ENCODE data around the gene NAPB.

The NAPB gene

DNA sequence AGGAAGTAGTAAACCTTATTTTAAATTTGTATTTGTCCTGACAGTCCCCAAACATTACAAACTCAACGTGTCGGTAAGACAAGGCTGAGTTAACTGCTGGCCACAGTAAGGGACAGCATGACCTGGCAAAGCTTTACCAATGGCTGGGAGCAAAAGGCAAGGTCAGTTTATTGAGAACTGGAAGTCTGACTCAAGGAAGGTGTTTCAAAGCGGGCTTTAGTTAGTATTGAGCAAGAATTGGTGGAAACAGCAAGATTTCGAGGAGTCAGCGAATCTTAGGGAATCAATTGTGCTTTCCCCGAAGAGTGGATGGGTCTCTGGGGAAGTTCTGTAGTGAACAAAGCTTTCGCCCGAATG, 60.2 kb downstream of the NAPB start:
- in situ Hi-C loops (cut with MboI; ENCODE audit: low pct_unique_long_range_greater_than_20kb, low sequenced_read_pairs, unreplicated experiment) = no loop called here
- TF ChIP-seq CTCF (IDR thresholded peaks at IDR 0.05; ENCODE audit: extremely low read depth, insufficient read depth, missing control alignments) = no peak
- no peak for DNase-seq (ENCODE audit: low spot score)

- no peak for DNase-seq (ENCODE audit: low spot score)
- in situ Hi-C loops (cut with MboI; ENCODE audit: low pct_unique_long_range_greater_than_20kb, low sequenced_read_pairs, unreplicated experiment) = no loop called here
- no peak for TF ChIP-seq CTCF (IDR thresholded peaks at IDR 0.05; ENCODE audit: extremely low read depth, insufficient read depth, missing control alignments)
These were observed 60.8 kb downstream of the NAPB start for GRCh38 chr20:23360531-23360930.

DNA sequence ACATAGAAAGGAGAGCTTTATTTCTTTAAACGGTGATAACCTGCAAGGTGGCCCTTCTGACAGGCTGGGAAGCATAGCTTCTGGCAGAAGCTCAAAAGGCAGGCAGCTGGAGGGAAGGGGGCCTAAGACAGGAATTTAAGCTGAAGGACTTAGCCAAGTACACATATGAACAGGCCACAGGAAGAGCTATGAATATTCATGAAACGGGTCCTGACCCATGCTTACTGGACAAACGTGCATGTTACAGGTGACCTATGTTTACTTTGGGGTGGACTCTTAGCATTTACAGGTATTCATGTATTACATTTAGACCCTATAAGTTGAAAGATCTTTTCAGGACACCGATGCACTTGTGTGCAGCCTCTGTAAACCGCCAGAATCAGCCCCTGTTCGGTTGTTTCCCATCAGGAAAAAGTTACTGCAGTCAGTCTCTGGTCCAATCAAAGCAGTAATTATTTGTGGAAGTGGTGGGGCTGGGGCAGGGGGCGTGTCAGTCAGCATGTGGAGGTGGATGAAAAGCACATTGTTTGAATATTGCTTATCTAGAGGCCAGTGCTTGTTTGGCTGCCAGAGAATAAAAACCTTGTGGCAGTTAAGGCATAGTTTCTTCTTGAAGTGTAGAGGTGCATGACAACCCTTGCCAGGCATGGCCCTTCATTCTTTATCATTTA, 62.2 kb downstream of the NAPB start:
- in situ Hi-C loops (cut with MboI; ENCODE audit: low pct_unique_long_range_greater_than_20kb, low sequenced_read_pairs, unreplicated experiment) = no loop called here
- TF ChIP-seq CTCF (IDR thresholded peaks at IDR 0.05; ENCODE audit: extremely low read depth, insufficient read depth, missing control alignments) = no peak

DNA sequence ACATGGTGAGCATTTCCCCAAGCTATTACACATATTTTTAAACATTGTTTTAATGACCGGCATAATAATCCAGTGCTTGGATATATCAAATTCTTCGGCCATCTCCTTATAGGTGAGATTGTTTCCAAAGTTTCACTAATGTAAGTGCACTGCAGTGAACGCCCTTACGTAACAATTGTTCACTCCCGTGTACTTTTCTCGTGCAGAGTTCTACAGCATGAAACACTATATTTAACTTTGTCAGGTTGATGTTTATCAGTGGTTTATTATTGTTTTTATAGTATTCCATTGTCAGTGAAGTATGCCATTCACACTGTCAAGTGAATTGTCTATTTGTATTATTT, 62.8 kb downstream of the NAPB start:
- no peak for TF ChIP-seq CTCF (IDR thresholded peaks at IDR 0.05; ENCODE audit: extremely low read depth, insufficient read depth, missing control alignments)
- DNase-seq (ENCODE audit: low spot score) = no peak
- in situ Hi-C loops (cut with MboI; ENCODE audit: low pct_unique_long_range_greater_than_20kb, low sequenced_read_pairs, unreplicated experiment) = no loop called here

More for the DNA sequence above, 62.2 kb downstream of the NAPB start:
- DNase-seq (ENCODE audit: low spot score) = no peak

DNA sequence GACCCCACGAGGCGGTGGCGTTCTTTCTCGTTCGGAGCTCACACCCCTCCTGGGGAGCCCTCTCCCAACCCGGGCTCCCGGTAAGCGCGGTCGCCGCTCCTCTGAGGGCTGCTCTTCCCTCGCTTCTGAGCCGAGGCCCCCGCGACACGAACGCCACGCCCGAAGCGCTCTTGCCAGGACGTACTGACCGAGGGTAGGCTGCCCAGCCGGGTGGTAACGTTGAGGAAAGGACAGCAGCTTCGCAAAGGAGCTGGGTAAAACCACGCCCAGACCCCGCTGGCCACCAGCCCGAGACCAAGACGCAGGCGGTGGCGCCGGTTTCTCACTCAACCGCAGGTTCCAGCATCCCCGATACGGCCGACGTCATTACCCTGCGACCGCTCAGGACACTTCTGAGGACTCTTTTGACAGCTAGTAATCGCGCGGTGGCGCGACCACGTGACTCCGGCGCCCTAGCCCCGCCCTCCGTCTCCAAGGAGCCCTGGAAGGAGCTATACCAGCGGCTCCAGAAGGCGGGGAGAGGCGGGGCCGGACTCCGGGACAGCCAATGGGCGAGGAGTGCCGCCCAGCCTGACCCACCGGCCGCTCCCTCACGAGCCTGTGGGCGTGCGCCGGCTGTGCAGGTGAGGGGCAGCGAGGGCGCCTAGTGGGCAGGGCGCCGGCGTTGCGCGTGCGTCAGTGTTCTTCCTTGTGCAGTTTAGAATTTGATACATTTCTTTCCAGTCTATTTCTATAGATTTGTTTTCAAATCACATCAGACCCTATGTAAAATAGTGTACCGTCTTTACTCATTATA, 63.3 kb downstream of the NAPB start:
- in situ Hi-C loops (cut with MboI; ENCODE audit: low pct_unique_long_range_greater_than_20kb, low sequenced_read_pairs, unreplicated experiment) = no loop called here
- DNase-seq (ENCODE audit: low spot score) = peak; percentile 94
- TF ChIP-seq CTCF (IDR thresholded peaks at IDR 0.05; ENCODE audit: extremely low read depth, insufficient read depth, missing control alignments) = no peak

- in situ Hi-C loops (cut with MboI; ENCODE audit: low pct_unique_long_range_greater_than_20kb, low sequenced_read_pairs, unreplicated experiment) = no loop called here
- no peak for TF ChIP-seq CTCF (IDR thresholded peaks at IDR 0.05; ENCODE audit: extremely low read depth, insufficient read depth, missing control alignments)
- DNase-seq (ENCODE audit: low spot score) = no peak
These were observed 65.1 kb downstream of the NAPB start for GRCh38 chr20:23356203-23356602.

Measured in GM13977 (cell line).